Stimulated activated naive CD8-positive, alpha-beta T cell treated with anti-CD3 and anti-CD28 coated beads, Interleukin-15, Interleukin-2, amounts not matched to agents 100 U/mL and 50 U/mL, for 24 hours (primary cell): ENCODE data around the gene GTSE1.

Source experiments
- ATAC-seq: fragments of 150-1000 bp; cut with Tn5 transposase; one replicate; pipeline ENCODE4 v1.10.0; 2021
- DNase-seq: peaks from one replicate; pipeline ENCODE4 v3.0.0; 2021

The GTSE1 gene

DNA sequence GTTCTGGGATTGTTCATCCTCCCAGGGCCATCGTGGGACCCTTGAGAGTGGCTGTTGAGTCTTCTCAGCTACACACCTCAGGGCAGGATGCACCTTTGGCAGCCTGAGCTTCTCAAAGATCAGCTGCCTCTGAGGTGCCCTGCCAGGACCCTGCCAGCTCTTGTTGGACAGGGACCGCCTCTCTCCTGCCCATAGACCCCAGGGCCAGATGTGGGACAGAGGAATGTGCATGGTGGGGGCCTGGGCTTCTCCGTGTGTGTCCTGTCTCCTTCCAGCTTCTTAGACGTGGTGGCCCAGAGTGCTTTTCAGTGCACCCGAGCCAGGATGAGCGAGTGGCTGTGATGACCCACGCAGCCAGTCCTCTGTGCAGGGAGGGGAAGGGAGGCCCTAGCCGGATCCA is 32.9 kb downstream of the GTSE1 start:
- ATAC-seq = no peak

DNA sequence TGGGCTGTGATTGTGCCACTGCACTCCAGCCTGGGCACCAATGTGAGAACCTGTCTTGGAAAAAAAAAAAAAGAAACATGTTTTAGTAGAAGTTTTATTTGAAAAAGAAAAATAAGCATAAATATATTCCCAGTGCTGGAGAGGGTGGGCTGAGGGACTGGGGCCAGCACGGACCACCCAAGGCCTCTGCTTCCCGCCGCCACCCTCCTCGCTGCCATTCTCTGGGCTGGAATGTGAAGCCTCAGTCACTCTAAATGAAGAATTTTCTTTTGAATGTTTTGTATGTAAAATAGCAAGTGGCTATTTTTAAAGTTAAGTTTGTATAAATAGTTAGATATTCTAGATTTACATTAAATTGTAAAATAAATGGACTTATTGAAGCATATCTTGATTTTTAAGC is 33.8 kb downstream of the GTSE1 start:
- ATAC-seq (no peak), DNase-seq (no peak)

More for the DNA sequence above, 32.9 kb downstream of the GTSE1 start:
- DNase-seq = no peak

DNA sequence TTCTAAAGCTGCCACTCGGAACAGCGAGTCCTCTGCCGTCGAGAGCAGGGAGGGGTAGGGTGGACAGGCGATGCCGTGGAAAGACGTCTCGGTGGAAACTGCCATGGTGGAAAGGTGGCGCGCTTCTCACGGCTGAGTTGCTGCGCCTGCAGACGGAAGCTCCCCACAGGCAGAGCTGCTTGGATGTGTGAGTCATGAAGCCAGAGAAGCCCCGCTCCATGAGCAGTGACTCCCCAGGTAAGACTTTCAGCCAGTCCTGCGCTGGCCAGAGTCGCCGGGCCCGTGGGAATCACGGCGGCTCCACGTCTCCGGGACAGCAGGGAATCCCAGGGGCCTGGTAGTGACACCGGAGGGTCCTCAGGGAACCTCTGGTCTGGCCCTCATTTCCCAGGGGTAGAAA is 34.8 kb downstream of the GTSE1 start:
- DNase-seq (no peak), ATAC-seq (no peak)

DNA sequence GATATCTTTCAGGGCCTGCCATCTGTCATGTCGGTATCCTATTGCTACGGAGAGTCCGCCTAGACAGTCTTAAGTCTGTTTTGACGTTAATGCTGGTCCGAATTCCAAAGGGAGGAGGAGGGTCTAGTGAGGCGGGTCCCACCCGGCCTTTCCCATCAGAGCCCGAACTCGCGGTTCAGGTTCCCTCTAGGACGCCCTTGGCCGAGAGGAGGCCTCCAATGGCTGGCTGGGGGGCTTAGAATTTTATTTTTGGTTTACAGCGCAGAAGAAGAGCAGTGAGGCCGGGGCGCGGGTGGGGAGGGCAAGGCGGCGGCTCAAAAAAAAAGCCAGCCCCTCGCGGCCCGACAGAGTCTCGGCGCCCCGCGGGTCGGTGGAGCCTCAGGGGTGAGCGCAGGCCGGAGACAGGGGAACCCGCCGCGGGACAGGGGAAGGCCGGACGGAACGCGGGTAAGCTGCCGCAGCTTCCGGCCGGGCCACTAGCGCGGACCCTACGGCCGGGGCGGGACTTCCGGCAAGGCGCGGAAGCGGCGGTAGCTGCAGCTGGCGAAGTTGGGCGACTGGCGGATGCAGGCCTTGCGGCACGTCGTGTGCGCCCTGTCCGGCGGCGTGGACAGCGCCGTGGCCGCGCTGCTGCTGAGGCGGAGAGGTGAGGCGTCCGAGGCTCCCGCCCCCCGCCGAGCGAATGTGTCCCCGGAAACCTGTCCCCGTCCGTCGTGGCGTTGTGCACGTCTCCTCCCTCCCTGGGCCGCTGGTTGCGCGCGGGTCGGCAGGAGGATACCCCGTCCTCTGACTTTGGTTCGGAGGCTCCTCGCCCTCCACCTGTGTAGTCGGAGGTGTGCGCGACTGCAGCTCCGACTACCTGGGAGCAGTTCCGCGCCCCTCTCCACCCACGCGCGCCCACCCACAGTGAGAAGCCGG is 38.8 kb downstream of the GTSE1 start, which contains the start of gene TRMU:
Gene TRMU (plus strand): TSS at position 514 of the 918 bp plus-strand sequence. CDS start 51 bp downstream, at position 565.
- ATAC-seq (peak; percentile 90), DNase-seq (peak; percentile 84)

DNA sequence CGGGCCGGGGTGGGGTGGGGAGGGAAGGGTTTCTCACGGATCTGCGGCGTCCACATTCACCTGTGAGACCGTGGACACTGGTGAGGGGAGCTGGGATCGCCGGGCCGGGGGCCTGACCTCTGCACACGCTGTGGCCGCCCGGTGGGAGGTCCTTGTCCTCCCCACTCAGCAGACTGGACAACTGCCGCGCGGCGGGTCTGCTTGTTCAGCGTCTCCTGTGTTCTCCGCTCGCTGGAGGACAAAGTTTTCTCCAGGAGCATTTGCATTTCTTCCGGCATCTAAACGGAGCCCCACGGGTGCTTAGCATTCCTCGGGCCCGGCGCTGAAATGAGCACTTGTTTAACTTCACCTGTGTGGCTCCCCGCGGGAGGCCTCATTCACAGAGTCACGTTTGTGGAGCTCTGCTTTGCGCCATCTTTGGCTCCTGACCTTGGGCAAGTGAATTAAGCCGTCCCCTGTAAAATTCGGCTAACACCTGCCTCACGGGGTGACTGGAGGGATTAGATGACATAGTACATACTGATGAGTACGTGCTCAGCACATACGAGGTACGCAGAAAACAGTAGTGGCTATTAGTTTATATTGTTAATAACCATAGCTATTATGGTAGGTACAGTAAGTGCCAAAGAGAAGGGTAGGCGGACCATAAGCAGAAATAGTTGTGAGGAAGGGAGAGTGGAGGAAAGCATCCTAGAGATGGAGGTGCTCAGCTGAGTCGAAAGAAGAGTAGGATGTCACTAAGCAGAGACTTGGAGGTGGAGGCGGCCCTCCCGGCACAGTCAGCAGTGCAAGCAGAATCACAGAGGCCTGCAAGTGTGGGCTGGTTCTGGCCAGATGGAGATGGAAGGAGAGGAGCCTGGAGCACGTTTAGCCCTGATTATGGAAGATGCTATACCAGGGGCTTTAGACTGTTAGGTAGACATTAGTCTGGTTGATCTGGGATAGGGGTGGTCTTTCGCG is 39.7 kb downstream of the GTSE1 start:
- ATAC-seq = peak; percentile 2

DNA sequence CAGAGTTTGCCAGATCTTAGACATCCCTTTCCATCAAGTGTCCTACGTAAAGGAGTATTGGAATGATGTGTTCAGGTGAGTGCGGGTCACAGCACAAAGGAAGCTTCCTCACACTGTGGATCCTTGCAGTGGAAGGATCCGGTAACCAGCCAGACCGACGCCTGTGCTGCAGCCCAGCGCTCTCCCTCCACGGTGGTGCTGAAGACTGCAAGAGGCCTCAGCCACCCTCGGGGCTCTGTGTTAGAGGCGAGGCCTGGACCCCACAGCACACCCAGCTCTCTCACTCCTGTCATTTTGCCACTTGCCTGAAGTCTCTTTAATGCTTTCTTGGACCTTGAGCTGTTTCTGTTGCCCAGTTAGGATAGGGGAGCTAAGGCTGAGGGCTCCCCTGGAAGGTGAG is 41.2 kb downstream of the GTSE1 start:
- ATAC-seq = no peak

More for the DNA sequence above, 39.7 kb downstream of the GTSE1 start:
- DNase-seq = peak; percentile 19

DNA sequence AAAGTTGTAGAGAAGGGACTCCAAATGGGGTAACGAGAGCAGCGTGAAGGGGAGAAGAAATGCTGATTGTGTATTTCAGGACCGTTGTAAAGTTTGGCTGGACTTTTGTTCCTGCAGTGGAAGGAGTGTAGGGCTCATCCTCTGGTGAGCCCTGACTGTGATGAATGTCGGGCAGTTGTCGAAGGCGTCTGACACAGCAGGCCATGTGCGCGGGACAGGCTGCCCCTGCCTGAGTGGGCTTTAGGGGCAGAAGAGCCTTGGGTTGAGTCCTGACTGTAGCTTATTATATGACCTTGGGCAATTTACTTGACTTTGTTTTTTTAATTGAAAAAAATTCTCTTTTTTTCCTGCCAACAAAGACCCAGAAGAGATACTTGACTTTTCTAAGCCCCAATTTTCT is 42.0 kb downstream of the GTSE1 start:
- DNase-seq (no peak), ATAC-seq (no peak)

More for the DNA sequence above, 41.2 kb downstream of the GTSE1 start:
- DNase-seq = no peak

DNA sequence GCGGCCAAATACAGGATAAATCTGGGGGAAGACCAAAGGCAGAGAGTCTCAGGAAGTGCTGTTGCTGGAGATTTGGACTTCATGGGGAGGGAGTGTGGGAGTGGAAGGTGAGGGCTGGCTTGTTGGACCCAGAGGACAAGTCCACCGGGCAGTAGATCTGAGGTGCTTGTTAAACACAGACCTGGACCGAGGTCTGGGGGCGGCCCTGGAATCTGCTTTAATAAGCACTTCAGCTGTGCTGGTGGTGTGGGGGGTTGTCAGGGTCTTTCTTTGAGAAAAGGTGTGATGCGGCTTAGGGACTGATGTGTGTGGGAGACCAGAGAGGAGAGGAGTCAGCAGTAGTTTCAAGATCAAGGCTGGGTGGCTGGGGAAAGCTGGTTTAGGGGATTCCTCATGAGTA is 43.3 kb downstream of the GTSE1 start:
- no peak for ATAC-seq
- DNase-seq = no peak

DNA sequence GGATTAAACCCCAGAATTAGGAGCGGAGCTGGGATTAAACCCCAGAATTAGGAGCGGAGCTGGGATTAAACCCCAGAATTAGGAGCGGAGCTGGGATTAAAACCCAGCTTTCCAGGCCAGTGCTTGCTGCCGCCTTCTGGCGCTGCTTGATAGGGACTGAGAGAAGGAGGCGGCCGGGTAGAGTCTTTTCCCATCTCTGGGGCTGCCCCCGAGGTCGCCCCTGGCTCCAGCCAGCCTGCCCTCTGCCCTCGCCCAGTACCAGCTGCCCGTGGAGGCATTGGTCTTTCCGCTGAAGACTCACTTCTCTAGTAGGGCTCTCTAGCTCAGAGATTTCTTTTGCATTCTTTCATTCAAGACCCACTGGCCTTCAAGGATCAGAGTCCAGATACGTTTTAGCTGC is 44.0 kb downstream of the GTSE1 start:
- ATAC-seq (no peak), DNase-seq (no peak)

DNA sequence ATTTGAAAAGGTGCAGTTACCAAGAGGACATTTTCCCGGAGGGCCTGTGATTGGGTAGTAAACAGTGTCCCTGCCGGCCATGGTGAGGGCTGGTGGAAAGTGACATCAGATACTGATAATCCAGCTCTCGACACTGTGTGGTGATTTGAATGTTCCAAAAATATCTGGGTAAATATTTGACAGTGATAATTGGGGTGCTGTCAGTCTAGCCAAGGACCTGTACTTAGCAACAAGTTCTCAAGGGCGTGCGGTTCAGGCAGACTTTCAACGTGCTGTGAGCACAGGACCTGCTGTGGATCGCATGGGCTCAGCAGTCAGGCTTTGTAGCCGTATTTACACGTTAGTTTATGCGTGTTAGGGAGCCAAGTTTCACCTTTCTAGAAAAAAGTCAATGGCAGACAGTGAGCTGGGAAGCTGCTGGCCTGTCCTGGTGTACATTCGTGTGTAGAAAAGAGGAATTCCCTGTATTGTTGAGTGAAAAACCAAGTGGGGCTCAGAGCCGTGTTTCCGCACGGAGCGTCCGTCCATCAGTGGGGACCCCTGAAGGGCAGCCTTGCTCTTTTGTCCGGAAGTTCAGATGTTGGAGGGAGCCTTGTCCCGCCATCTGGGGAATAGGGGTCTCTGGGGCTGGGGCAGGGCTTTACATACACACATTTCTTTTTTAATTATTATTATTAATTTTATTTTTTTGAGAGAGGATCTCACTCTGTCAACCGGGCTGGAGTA is 50.2 kb downstream of the GTSE1 start:
- ATAC-seq = no peak
- no peak for DNase-seq

DNA sequence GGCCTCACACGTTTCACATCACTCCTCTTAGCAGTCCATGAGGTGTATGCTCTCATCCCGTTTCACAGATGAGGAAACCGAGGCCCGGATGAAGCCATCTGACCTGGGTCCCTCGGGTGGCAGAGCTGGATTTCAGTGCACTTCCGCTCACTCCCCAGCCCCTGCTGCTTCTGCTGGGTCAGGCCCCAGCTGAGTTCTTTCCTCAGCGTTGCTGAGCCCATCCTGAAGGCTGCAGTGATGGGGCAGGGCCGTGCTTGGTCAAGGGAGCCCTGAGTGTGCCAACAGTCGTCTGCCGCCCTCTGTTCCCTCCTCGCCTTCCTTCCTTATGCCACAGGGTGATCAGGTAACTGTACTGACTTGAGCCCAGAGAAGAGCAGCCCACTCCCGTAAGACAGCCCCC is 51.0 kb downstream of the GTSE1 start:
- no peak for ATAC-seq
- DNase-seq = no peak

DNA sequence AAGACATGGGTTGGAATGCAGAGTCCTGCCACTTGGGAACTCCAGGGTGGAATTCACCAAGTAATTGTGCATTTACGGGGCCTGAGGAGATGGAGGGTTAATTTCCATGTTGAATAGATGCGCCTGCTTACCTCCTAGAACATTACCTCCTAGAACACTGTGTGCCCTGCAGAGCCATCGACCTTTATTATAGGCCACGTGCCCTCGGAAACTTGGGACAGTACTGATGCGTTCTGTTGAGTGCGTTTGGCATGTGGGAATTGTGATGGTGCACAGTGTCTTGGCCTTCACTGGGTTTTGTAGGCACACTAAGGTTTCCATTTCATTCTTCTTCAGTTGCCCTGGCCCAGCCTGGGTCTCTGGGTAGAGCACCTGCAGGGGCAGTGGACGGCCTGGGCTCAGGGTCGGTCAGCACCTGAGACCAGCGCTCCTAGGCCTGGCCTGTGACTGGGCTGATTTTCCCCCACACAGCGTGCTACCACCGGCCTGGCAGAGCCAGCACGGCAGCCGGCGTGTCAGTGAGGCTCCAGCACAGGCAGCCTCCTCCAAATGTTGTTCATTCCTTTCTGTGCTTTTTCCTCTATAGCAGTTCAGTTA is 51.5 kb downstream of the GTSE1 start:
- ATAC-seq = no peak
- no peak for DNase-seq

DNA sequence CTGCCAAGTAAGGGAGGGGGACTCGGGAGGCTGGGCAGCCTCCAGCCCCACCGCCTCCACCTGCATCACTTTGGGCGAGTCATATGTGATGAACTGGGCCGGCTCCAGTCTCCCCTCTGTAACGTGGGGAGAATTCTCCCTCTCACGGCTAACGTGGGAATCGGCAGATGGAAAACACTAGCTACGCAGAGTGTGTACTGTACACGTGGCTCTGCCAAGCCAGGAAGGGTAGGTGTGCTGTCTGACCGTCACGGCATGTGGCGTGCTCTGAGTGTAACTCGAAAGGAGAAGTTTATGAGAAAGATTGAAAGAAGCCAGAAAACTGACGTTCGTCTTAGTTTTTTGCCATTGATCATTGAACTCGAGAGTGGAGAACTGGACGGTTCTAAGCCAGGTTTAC is 52.6 kb downstream of the GTSE1 start:
- ATAC-seq = no peak
- DNase-seq = no peak

DNA sequence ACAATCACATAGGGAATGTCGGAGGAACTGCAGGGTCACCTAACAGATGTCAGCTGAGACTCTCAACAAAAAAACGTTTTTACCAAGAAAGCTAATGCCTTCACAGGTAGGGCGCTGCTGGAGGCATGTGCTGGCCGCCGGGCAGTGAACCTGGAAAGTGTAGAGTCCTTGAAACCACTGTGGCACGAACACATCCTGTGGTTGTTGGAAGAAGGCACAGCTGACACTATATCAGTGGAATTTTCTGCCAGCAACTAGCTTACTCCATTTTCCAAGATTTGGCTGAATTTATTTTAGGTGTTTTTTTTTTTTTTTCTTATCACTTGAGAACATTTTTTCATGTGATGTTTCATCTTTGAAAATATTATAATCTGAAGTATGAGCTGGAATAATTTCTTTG is 53.0 kb downstream of the GTSE1 start:
- ATAC-seq (no peak), DNase-seq (no peak)

DNA sequence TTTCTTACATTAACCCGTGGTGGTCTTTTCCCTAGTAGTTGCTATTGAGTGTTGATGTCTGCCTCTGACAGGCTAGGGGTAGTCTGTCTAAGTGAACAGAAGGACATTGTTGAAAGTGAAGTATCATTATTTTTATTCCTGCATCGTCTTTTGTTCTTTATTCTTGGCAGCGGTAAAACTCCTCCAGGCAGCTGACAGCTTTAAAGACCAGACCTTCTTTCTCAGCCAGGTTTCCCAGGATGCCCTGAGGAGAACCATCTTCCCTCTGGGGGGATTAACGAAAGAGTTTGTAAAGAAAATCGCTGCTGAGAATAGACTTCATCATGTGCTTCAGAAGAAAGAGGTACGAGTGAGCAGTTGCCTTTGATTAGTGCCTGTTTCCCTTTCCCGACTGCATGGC is 53.5 kb downstream of the GTSE1 start:
- no peak for DNase-seq
- no peak for ATAC-seq

DNA sequence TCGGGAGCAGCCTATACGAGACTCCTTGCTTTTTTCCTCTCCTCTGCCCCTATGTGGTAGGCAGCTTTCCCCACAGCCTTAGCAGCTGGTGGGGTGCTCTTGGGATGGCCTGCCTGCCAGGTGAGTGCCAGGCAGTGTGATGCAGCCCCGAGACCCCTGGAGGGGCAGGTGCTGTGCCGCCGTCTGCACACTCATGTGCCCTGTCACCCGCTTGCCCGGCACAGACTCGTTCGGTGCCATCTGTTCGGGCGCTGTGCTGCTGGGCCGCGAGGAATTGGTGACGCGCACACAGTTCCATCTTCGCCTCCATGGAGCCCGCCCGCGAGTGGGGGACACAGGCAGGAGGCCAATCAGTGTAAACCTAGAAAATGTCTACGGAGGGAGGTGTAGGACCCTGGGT is 54.0 kb downstream of the GTSE1 start:
- DNase-seq = no peak
- no peak for ATAC-seq

DNA sequence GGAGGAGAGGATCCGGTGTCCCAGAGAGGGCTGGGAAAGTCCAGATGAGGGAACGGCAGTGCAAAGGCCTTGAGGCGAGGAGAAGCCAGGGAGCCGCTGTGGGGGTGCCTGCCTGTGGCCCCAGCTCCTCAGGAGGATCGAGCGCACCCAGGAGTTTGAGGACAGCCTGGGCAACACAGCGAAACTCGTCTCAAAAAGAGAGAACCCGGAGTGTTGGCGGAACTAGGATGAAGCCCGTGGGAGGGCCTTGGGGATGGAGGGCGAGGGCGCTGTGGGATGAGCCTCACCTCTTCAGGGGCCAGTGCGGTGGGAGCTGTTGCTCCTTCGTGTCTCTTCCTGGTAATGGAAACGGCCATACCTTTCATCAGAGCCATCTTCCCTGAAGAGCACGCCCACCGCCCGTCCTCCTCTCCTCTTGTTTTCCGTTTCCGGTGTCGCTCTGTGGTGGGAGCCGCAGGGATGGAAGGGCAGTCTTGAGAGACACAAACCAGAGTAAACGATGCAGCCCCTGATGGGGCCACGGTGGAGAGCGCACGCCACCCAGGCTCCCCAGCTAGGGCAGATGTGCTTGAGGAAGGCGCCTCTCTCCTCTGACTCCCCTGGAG is 54.6 kb downstream of the GTSE1 start:
- no peak for DNase-seq
- ATAC-seq = no peak

DNA sequence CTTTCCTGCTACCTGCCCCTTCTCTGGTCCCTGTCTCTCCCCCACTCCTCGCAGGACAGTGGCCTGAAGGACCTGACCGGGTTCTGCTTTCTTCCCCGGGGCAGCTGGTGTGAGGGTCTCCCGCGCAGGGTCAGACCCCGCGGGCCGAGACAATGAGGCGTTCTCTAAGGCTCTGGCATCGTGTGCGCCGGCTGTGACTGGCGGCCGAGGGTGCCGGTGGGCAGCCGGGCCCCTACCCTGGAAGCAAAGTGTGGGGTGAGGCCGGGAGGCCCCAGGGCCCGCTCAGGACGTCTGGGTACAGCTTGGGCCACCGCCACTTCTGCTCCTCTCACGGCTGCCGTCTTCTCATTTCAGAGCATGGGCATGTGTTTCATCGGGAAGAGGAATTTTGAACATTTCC is 55.1 kb downstream of the GTSE1 start:
- no peak for ATAC-seq
- DNase-seq = no peak

DNA sequence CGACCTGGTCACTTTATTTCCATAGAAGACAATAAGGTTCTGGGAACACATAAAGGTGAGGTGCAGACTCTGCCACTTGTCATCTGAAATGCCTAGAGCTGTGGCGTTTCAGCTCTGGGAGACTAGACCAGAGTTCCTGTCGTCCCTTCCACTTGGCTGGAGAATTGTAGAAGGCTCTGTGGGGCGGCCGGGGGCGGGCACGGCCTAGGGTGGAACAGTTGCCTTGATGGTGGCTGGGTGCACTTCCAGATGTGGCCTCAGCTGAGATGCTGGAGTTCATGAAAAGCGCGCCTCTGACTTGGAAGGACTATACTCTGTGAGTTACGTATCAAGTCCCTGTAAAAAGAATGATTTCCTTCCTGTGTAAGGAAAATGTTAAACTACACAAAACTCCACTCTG is 55.6 kb downstream of the GTSE1 start:
- ATAC-seq = no peak

DNA sequence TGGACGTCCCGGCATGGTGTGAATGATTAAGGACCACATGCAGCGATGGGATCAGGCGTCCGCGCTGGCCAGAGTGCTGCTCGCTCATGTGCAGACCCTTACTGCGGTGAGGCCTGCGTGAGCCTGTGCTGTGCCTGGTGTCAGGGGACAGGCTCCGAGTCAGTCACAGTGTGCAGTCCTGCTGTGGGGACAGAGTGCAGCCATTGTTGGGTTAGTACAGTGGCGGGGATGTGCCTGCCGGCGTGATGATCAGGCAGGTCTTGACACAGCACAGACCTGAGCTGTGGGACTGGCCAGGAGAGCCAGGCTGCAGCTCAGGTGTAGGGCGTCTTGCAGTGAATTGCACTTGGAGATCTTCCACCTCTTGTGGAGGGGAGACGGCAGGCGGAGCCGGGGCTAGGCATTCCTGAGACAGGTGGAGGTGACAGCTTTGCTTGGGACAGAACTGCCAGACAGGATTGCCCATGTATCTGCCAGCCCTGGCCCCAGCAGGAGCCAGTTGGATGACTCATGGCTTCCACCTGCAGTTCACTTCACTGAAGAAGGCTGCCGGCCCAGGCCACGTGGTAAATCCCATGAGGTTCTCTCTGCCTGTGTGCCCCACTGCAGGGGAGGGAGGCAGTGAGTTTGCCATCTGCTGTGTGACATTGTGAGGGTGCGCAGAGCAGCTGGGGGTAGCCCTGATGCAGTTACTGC is 56.2 kb downstream of the GTSE1 start:
- DNase-seq = peak; percentile 27
- peak; percentile 47 for ATAC-seq

More for the DNA sequence above, 55.6 kb downstream of the GTSE1 start:
- DNase-seq = no peak
